HG02840 (cell line): ENCODE results near the gene EDIL3.

Source experiments
- ATAC-seq: cut with Tn5 transposase; IDR thresholded peaks from one replicate; pipeline ENCODE4 v1.9.1; 2021; ENCODE audit warnings: mild to moderate bottlenecking, moderate library complexity, moderate number of reproducible peaks; ENCODE audit not compliant: unreplicated experiment, low FRiP score

Gene EDIL3

GRCh38 chr5:83924171-83924570, 460.5 kb downstream of the EDIL3 start:
- no peak for ATAC-seq

DNA sequence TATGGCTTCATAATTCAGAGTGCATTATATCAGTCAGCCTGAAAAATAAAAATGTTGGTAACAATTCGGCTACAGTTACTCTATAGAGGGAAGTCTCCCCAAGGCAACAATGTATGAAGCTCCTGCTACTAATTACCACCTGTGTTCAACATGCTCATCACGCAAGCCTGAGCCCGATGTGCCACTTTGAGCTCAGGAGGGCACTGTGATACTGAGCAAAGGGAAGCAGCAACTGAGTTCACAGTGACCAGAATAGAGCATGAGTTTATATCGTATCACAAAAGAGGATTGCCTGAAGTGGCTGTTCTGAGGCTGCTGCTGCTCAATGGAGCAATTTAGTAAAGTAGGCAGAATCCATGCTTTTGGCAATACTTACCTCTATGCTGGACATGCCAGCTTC, 462.0 kb downstream of the EDIL3 start:
- no peak for ATAC-seq

DNA sequence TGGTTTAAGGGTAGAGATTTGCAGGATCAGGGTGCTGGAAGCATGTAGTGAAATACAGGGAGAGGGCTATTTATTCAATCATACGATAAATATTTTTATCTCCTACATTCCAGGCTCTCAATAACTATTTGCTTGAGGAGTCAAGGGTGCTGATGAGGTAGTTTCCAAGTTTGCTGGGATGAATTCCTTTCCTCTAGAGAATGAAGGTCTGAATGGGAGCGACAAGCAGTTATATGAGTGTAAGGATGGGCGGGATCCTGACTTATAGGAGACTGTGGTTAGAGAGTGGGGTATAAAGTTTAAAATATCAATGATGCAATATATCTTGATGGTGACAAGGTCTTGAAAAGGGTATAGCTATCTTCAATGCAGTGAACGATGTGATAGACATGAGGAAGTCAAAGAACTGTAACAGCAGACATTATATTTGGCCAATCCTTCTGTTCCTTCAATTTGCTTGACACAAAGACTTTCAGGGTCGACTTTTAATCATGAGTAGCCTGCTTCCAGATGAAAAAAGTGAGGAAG, 462.9 kb downstream of the EDIL3 start:
- ATAC-seq: no peak

- ATAC-seq: no peak
Observed at GRCh38 chr5:83919071-83920041, 465.3 kb downstream of the EDIL3 start.

- no peak for ATAC-seq
Observed at GRCh38 chr5:83917261-83917908, 467.3 kb downstream of the EDIL3 start.

- ATAC-seq: no peak
Observed at GRCh38 chr5:83914662-83915418, 469.8 kb downstream of the EDIL3 start.

- ATAC-seq: no peak
Observed at GRCh38 chr5:83914199-83914598, 470.5 kb downstream of the EDIL3 start.

DNA sequence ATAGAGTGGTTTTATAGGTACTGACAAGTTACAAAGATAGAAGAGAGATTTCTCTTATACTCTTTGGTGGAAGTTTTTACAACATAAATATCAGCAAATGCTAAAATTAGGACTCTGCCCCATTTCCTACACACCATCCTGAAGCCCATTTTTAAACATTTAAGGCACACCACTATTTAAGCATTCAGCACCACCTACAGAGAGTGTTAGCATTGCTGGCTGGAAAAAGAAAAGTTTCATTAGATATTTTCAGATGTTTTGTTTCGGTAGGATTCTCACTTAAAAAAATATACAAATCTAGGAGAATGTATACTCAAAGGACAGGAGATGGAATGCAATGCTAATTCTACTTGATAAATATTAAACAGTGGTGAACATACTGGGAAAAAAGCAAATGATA, 471.1 kb downstream of the EDIL3 start:
- ATAC-seq: no peak

- no peak for ATAC-seq
Observed at GRCh38 chr5:83911367-83911919, 473.2 kb downstream of the EDIL3 start.

DNA sequence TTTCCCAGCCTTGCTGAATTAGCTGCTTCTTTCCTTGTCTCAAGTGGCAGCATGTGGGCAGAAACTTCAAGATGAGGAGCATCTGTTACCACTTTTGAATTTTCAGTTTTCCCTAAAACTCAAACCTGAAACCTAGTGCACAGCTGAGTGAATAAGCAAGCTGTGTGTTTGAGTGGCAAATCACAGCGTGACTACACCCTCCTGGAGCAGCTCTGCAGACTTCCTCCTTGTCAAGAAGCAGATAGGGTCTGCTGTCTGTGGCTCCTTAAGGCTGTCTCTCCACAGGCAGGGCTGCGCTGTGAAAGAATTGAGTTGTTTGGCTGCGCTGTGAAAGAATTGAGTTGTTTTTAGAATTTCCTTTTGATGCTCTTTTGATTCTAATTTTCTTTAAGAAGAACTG, 484.4 kb downstream of the EDIL3 start:
- ATAC-seq: no peak

DNA sequence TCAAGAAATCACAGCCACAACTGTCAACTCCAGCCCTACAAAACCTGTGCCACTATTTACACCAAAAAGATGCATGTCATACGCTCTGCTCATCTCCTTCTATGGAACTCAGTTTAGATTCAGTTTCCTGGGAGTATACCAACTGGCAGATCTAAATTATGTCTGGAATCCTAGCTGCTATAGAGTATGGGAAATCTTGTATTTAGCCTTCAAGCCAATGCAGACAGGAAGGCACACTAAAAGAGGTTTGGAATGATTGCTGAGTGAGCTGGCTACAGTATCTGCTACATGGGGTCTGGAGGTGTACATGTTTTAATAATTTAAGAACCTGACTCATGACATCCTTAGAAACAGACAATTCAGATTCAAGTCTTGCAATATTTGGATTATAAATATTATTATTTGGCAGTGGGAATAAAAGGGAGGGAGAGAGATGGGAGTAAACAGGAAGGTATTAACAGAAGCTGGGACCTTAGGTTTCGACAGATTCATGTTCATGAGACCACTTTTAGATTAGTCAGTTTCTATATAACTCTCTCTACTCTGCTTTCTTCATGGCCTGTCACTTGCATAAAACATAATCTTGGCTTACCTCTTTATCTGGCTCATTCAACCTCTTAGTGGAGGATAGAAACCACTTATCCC, 485.2 kb downstream of the EDIL3 start:
- no peak for ATAC-seq

- ATAC-seq: no peak
Observed at GRCh38 chr5:83895860-83896259, 488.8 kb downstream of the EDIL3 start.

GRCh38 chr5:83891261-83891660, 493.4 kb downstream of the EDIL3 start:
- ATAC-seq: no peak
